H9 (cell line): ENCODE results near the gene CCDC33. TPM values are rescaled to one million over a fixed set of nuclear protein-coding genes. Genes with fewer than 3 reads are reported as not detected.

Experiments used
- DNase-seq: peaks from one replicate; pipeline ENCODE4 v3.0.0-alpha.2; 2017
- H2AFZ ChIP-seq: one replicate; pipeline ENCODE4 v1.6.1; 2013; ENCODE audit warnings: mild to moderate bottlenecking, low read length, control low read depth, moderate library complexity
- H2AK5ac ChIP-seq: 2 replicates; pipeline ENCODE4 v1.6.1; 2013; ENCODE audit warnings: low read length, control low read depth, mixed read lengths; ENCODE audit not compliant: insufficient read length
- H2BK120ac ChIP-seq: one replicate; pipeline ENCODE4 v1.6.1; 2013; ENCODE audit warnings: low read depth, mild to moderate bottlenecking, low read length, control low read depth, inconsistent platforms; ENCODE audit not compliant: poor library complexity, severe bottlenecking
- H2BK12ac ChIP-seq: 2 replicates; pipeline ENCODE4 v1.6.1; 2013; ENCODE audit warnings: low read length, control low read depth, mixed read lengths, low read depth; ENCODE audit not compliant: insufficient read length
- H2BK15ac ChIP-seq: 2 replicates; pipeline ENCODE4 v1.6.1; 2013; ENCODE audit warnings: low read depth, low read length, control low read depth
- H2BK20ac ChIP-seq: one replicate; pipeline ENCODE4 v1.6.1; 2013; ENCODE audit warnings: low read depth, mild to moderate bottlenecking, low read length, control low read depth, inconsistent platforms; ENCODE audit not compliant: poor library complexity, severe bottlenecking
- H2BK5ac ChIP-seq: 2 replicates; pipeline ENCODE4 v1.6.1; 2013; ENCODE audit warnings: low read length, control low read depth, mixed read lengths; ENCODE audit not compliant: insufficient read length
- H3K14ac ChIP-seq: 2 replicates; pipeline ENCODE4 v1.6.1; 2013; ENCODE audit warnings: low read length, control low read depth; ENCODE audit not compliant: insufficient read depth
- H3K18ac ChIP-seq: 2 replicates; pipeline ENCODE4 v1.6.1; 2013; ENCODE audit warnings: low read depth, mild to moderate bottlenecking, mixed read lengths, low read length, control low read depth; ENCODE audit not compliant: insufficient read length
- H3K23ac ChIP-seq: 2 replicates; pipeline ENCODE4 v1.6.1; 2013; ENCODE audit warnings: low read length, control low read depth, mixed read lengths, low read depth; ENCODE audit not compliant: insufficient read length
- H3K23me2 ChIP-seq: 2 replicates; pipeline ENCODE4 v1.6.1; 2013; ENCODE audit warnings: low read depth, mild to moderate bottlenecking, mixed read lengths, low read length, control low read depth; ENCODE audit not compliant: insufficient read length, poor library complexity, severe bottlenecking
- H3K27ac ChIP-seq: 2 replicates; pipeline ENCODE4 v1.5.1; 2013; ENCODE audit warnings: low read length, control low read depth, mixed read lengths, low read depth; ENCODE audit not compliant: insufficient read length
- H3K27me3 ChIP-seq: 2 replicates; pipeline ENCODE4 v1.6.1; 2013; ENCODE audit warnings: low read length, control low read depth, inconsistent platforms; ENCODE audit not compliant: insufficient read depth
- H3K4ac ChIP-seq: 2 replicates; pipeline ENCODE4 v1.6.1; 2013; ENCODE audit warnings: low read depth, mild to moderate bottlenecking, control low read depth, inconsistent platforms, low read length, moderate library complexity
- H3K4me1 ChIP-seq: 2 replicates; pipeline ENCODE4 v1.6.1; 2013; ENCODE audit warnings: low read length, control low read depth, inconsistent platforms; ENCODE audit not compliant: insufficient read depth
- H3K4me2 ChIP-seq: 2 replicates; pipeline ENCODE4 v1.6.1; 2013; ENCODE audit warnings: low read length, control low read depth, mixed read lengths; ENCODE audit not compliant: insufficient read length, insufficient read depth
- H3K56ac ChIP-seq: 2 replicates; pipeline ENCODE4 v1.6.1; 2013; ENCODE audit warnings: low read depth, mild to moderate bottlenecking, mixed read lengths, low read length, control low read depth; ENCODE audit not compliant: insufficient read length
- H3K79me1 ChIP-seq: 2 replicates; pipeline ENCODE4 v1.6.1; 2013; ENCODE audit warnings: low read depth, mild to moderate bottlenecking, moderate library complexity, low read length, control low read depth, inconsistent platforms; ENCODE audit not compliant: insufficient read depth, poor library complexity, severe bottlenecking
- H3K79me2 ChIP-seq: 2 replicates; pipeline ENCODE4 v1.6.1; 2013; ENCODE audit warnings: low read length, control low read depth, inconsistent platforms; ENCODE audit not compliant: insufficient read depth
- H3K9ac ChIP-seq: 2 replicates; pipeline ENCODE4 v1.6.1; 2013; ENCODE audit warnings: low read length, control low read depth, mixed read lengths; ENCODE audit not compliant: insufficient read length; ENCODE audit errors: extremely low read depth
- H3K9me3 ChIP-seq: one replicate; pipeline ENCODE4 v1.6.1; 2013; ENCODE audit warnings: low read depth, low read length, inconsistent platforms; ENCODE audit not compliant: control insufficient read depth
- H3T11ph ChIP-seq: one replicate; pipeline ENCODE4 v1.6.1; 2013; ENCODE audit warnings: mild to moderate bottlenecking, low read length, control low read depth, inconsistent platforms
- H4K20me1 ChIP-seq: one replicate; pipeline ENCODE4 v1.6.1; 2013; ENCODE audit not compliant: control insufficient read depth, insufficient read length, insufficient read depth
- H4K5ac ChIP-seq: 2 replicates; pipeline ENCODE4 v1.6.1; 2013; ENCODE audit warnings: low read depth, mild to moderate bottlenecking, mixed read lengths, low read length, control low read depth; ENCODE audit not compliant: insufficient read length
- H4K8ac ChIP-seq: replicated peaks from 2 replicates; pipeline ENCODE4 v1.6.1; 2013; ENCODE audit warnings: low read length, control low read depth, mixed read lengths, low read depth; ENCODE audit not compliant: insufficient read length
- H4K91ac ChIP-seq: 2 replicates; pipeline ENCODE4 v1.6.1; 2013; ENCODE audit warnings: low read depth, mild to moderate bottlenecking, moderate library complexity, mixed read lengths, low read length, control low read depth; ENCODE audit not compliant: insufficient read length
- H3K27ac Mint-ChIP-seq, 3 experiments: 2 replicates in 2 of 3; 3 replicates in 1 of 3; pipeline ENCODE4 v1.8.0; 2020 to 2021; ENCODE audit warnings: mixed read lengths in 3 of 3, mild to moderate bottlenecking in 1 of 3, moderate library complexity in 1 of 3
- H3K27me3 Mint-ChIP-seq: 2 replicates; pipeline ENCODE4 v1.8.0; 2021; ENCODE audit warnings: low read depth, mild to moderate bottlenecking, moderate library complexity, mixed read lengths
- H3K36me3 Mint-ChIP-seq, 3 experiments: 2 replicates in 2 of 3; 3 replicates in 1 of 3; pipeline ENCODE4 v1.8.0; 2020 to 2021; ENCODE audit warnings: low read depth in 3 of 3, mixed read lengths in 3 of 3; ENCODE audit not compliant: insufficient read depth in 1 of 3
- H3K4me1 Mint-ChIP-seq, 2 experiments: 2 replicates each; pipeline ENCODE4 v1.8.0; 2020; ENCODE audit warnings: mixed read lengths in 2 of 2
- H3K4me3 Mint-ChIP-seq, 2 experiments: 2 replicates in 1 of 2; 3 replicates in 1 of 2; pipeline ENCODE4 v1.8.0; 2020 to 2021; ENCODE audit warnings: mild to moderate bottlenecking in 2 of 2, mixed read lengths in 2 of 2, moderate library complexity in 1 of 2
- H3K9me3 Mint-ChIP-seq, 2 experiments: 2 replicates in 1 of 2; 3 replicates in 1 of 2; pipeline ENCODE4 v1.8.0; 2020; ENCODE audit warnings: mild to moderate bottlenecking in 2 of 2, mixed read lengths in 2 of 2, moderate library complexity in 1 of 2
- total RNA-seq: library from RNA; stranded (reverse); gene quantifications from 2 replicates; pipeline ENCODE4 v1.2.1, GENCODE V29; 2021
- TF ChIP-seq, protein P1 (sequence below): fragments of 200-600 bp; sonication (generic); conservative IDR thresholded peaks from 3 replicates; pipeline ENCODE4 v1.8.0; 2021; ENCODE audit warnings: antibody characterized with exemption, mild to moderate bottlenecking

CCDC33 gene
- total RNA-seq, 1 experiment from 2014 or later = 4.6 TPM

DNA sequence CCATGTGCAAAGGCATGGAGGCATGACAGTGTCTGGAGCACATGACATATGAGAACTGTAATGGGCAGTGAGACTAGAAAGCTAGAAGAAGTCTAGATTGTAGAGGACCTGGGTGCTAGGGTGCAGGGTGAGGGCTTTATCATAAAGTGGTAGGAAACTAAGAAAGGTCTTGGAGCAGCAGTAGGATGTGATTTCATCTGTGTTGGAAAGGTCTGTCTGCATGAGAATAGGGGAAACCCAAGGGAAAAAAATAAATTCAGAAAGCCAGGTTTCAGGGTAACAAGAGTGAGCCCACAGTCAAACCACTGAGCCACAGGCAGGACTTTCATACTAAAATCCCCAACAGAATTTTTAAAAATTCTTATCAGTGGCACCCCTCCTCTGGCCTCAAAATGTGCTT, 54.5 kb downstream of the CCDC33 start:
- Mint-ChIP-seq H3K27ac (no peak overlapping the region; a peak in 1 of 7 replicates), H3K4me1 (peaks cover 17 to 18% of the 10 kb centered on the region in 2 experiments), H3K4me3 (no peak overlapping the region), H3K36me3 (no peaks in the 10 kb centered on the region), H3K27me3 (peaks cover 98% of the 10 kb centered on the region), H3K9me3 (no peaks in the 10 kb centered on the region)
- Histone ChIP-seq H3K23ac (no peak overlapping the region), H2AFZ (no peak overlapping the region), H3K14ac (no peak overlapping the region), H3T11ph (no peak overlapping the region), H2BK20ac (no peak overlapping the region), H2BK5ac (no peak overlapping the region), H3K56ac (no peak overlapping the region), H3K4me1 (peaks cover 3% of the 10 kb centered on the region; the same call in 1 of the 2 replicates), H3K18ac (no peak overlapping the region), H4K20me1 (no peaks in the 10 kb centered on the region), H3K79me2 (no peaks in the 10 kb centered on the region), H3K4ac (no peak overlapping the region), H4K5ac (no peak overlapping the region), H3K27me3 (no peaks in the 10 kb centered on the region; the same call in 1 of the 2 replicates), H3K9ac (no peak overlapping the region), H2BK15ac (no peak overlapping the region), H2BK120ac (no peak overlapping the region), H3K23me2 (no peaks in the 10 kb centered on the region), H4K8ac (no peak overlapping the region), H3K4me2 (no peak overlapping the region), H2AK5ac (no peak overlapping the region), H3K27ac (no peak overlapping the region), H3K9me3 (no peaks in the 10 kb centered on the region), H4K91ac (no peak overlapping the region), H2BK12ac (no peak overlapping the region), H3K79me1 (no peaks in the 10 kb centered on the region)
- TF ChIP-seq, protein P1, sequence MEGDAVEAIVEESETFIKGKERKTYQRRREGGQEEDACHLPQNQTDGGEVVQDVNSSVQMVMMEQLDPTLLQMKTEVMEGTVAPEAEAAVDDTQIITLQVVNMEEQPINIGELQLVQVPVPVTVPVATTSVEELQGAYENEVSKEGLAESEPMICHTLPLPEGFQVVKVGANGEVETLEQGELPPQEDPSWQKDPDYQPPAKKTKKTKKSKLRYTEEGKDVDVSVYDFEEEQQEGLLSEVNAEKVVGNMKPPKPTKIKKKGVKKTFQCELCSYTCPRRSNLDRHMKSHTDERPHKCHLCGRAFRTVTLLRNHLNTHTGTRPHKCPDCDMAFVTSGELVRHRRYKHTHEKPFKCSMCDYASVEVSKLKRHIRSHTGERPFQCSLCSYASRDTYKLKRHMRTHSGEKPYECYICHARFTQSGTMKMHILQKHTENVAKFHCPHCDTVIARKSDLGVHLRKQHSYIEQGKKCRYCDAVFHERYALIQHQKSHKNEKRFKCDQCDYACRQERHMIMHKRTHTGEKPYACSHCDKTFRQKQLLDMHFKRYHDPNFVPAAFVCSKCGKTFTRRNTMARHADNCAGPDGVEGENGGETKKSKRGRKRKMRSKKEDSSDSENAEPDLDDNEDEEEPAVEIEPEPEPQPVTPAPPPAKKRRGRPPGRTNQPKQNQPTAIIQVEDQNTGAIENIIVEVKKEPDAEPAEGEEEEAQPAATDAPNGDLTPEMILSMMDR = no peak
- DNase-seq = no peak
